NCI-H526 treated with DMSO at 0.1 percent for 48 hours (cell line): ENCODE measurements around the gene LCE3D.
"Not testable (repeated sequence)": the region's sequence is repeated elsewhere in the genome, so short reads cannot be mapped to it uniquely, and the experiment has no call there.

Experiments used
- DNase-seq: peaks from one replicate; lab custom pipeline; 2025; lab: John Stamatoyannopoulos, UW

LCE3D gene

GRCh38 chr1:152580433-152580832 lies at the start of gene LCE3D:
Gene LCE3D (minus strand): TSS chr1:152580516. CDS start chr1:152579936, 580 bp downstream.
- DNase-seq = no peak

GRCh38 chr1:152626744-152627143 lies 46.4 kb upstream of the LCE3D start:
- no peak for DNase-seq

GRCh38 chr1:152623203-152623844 lies 43.0 kb upstream of the LCE3D start:
- DNase-seq = no peak

GRCh38 chr1:152622803-152623202 lies 42.5 kb upstream of the LCE3D start, which contains the start of gene LCE3A:
Gene LCE3A (minus strand): TSS chr1:152623103. CDS start chr1:152623103, 0 bp downstream.
- no peak for DNase-seq

GRCh38 chr1:152621993-152622392 lies 41.7 kb upstream of the LCE3D start:
- DNase-seq = no peak

- no peak for DNase-seq
Observed at GRCh38 chr1:152613511-152613910, 33.2 kb upstream of the LCE3D start, which contains the start of gene LCE3B. Gene LCE3B (plus strand): TSS chr1:152613811. CDS start chr1:152613811, 0 bp downstream.

GRCh38 chr1:152599934-152600333 lies 19.6 kb upstream of the LCE3D start, which contains the start of gene LCE3C:
Gene LCE3C (plus strand): TSS chr1:152600234. CDS start chr1:152600732, 498 bp downstream.
- no peak for DNase-seq

- DNase-seq = no peak
Observed at GRCh38 chr1:152596986-152597385, 16.7 kb upstream of the LCE3D start.

GRCh38 chr1:152585586-152585985 lies 5.3 kb upstream of the LCE3D start:
- no peak for DNase-seq

- no peak for DNase-seq
Observed at GRCh38 chr1:152582647-152583046, 2.3 kb upstream of the LCE3D start.

- DNase-seq = not testable (repeated sequence)
Observed at GRCh38 chr1:152579526-152579925, 790 bp downstream of the LCE3D start.

GRCh38 chr1:152577168-152577567 lies 3.1 kb downstream of the LCE3D start:
- no peak for DNase-seq

- DNase-seq = no peak
Observed at GRCh38 chr1:152566681-152567080, 13.6 kb downstream of the LCE3D start, which contains the start of gene LCE3E. Gene LCE3E (minus strand): TSS chr1:152566780. CDS start chr1:152566208, 572 bp downstream.

GRCh38 chr1:152565535-152566215 lies 14.6 kb downstream of the LCE3D start:
- no peak for DNase-seq

- no peak for DNase-seq
Observed at GRCh38 chr1:152565115-152565514, 15.2 kb downstream of the LCE3D start.

- not testable (repeated sequence) for DNase-seq
Observed at GRCh38 chr1:152548358-152548757, 32.0 kb downstream of the LCE3D start.

GRCh38 chr1:152546704-152547103 lies 33.6 kb downstream of the LCE3D start:
- DNase-seq = no peak

- no peak for DNase-seq
Observed at GRCh38 chr1:152543820-152544219, 36.5 kb downstream of the LCE3D start.

- no peak for DNase-seq
Observed at GRCh38 chr1:152539901-152540300, 40.4 kb downstream of the LCE3D start.

- DNase-seq = no peak
Observed at GRCh38 chr1:152537496-152537895, 42.8 kb downstream of the LCE3D start.

GRCh38 chr1:152535774-152536173 lies 44.5 kb downstream of the LCE3D start:
- DNase-seq = no peak

GRCh38 chr1:152533327-152533938 lies 46.9 kb downstream of the LCE3D start:
- no peak for DNase-seq
